B cell (primary cell): ENCODE data around the gene MYL12A. TPM values are rescaled to one million over a fixed set of nuclear protein-coding genes. Genes with fewer than 3 reads are reported as not detected.

Source experiments
- ATAC-seq: fragments of 200-7000 bp; cut with Tn5 transposase; one replicate; pipeline ENCODE4 v1.10.0; 2021; ENCODE audit warnings: low read depth, mild to moderate bottlenecking, moderate number of reproducible peaks, moderate library complexity
- CTCF ChIA-PET: fragments of 350-600 bp; sonication (Branson Sonifier 250); formaldehyde crosslinking; loops from one replicate; lab custom pipeline; 2021; ENCODE audit warnings: antibody characterized with exemption, inconsistent platforms; lab: Charles Lee
- POLR2A ChIA-PET: fragments of 350-600 bp; sonication (Branson Sonifier 250); formaldehyde crosslinking; loops from one replicate; lab custom pipeline; 2021; ENCODE audit warnings: antibody characterized with exemption; lab: Charles Lee
- DNase-seq: peaks from one replicate; pipeline ENCODE4 v3.0.0; 2013
- H2AFZ ChIP-seq: 2 replicates; pipeline ENCODE4 v1.6.1; 2012; ENCODE audit warnings: mild to moderate bottlenecking, low read depth, low read length; ENCODE audit not compliant: insufficient read depth, poor library complexity, severe bottlenecking
- H3K27ac ChIP-seq, 2 donors: 1 replicate in 1 of 2; 2 replicates in 1 of 2; pipeline ENCODE4 v1.5.1; 2012 to 2013; ENCODE audit warnings: low read length in 2 of 2, mild to moderate bottlenecking in 2 of 2, moderate library complexity in 1 of 2
- H3K27me3 ChIP-seq, 4 experiments: fragments of 200-600 bp in 1 of 4; sonication (generic) in 1 of 4; replicated peaks in 1 of 4; 1 replicate in 2 of 4; 2 replicates in 2 of 4; pipeline versions ENCODE4 v1.6.1 to v1.7.0; 2013 to 2016; ENCODE audit warnings: low read length in 3 of 4, mild to moderate bottlenecking in 2 of 4, mixed read lengths in 1 of 4, moderate library complexity in 1 of 4; ENCODE audit not compliant: insufficient read depth in 4 of 4, control insufficient read depth in 3 of 4; ENCODE audit errors: control extremely low read depth in 1 of 4
- H3K36me3 ChIP-seq, 2 experiments: replicated peaks in 1 of 2; 1 replicate in 1 of 2; 2 replicates in 1 of 2; pipeline versions ENCODE4 v1.6.1 to v1.7.1; 2013; ENCODE audit warnings: low read length in 1 of 2; ENCODE audit not compliant: insufficient read depth in 2 of 2, control insufficient read depth in 1 of 2; ENCODE audit errors: control extremely low read depth in 1 of 2, extremely low read depth in 1 of 2
- H3K4me1 ChIP-seq, 2 donors: fragments of 200-600 bp in 1 of 2; sonication (generic) in 1 of 2; 1 replicate in 1 of 2; 2 replicates in 1 of 2; pipeline versions ENCODE4 v1.5.1 to v1.6.1; 2013 to 2017; ENCODE audit warnings: low read length in 2 of 2; ENCODE audit not compliant: control insufficient read depth in 2 of 2, insufficient read depth in 2 of 2
- H3K4me2 ChIP-seq: replicated peaks from 2 replicates; pipeline ENCODE3; 2012; ENCODE audit warnings: mild to moderate bottlenecking, low read depth, low read length; ENCODE audit not compliant: poor library complexity, severe bottlenecking
- H3K4me3 ChIP-seq, 5 experiments: fragments of 200-600 bp in 1 of 5; sonication (generic) in 1 of 5; 1 replicate in 3 of 5; 2 replicates in 2 of 5; pipeline versions ENCODE4 v1.5.1 to v1.7.0; 2011 to 2016; ENCODE audit warnings: low read length in 4 of 5, mild to moderate bottlenecking in 4 of 5, low read depth in 2 of 5, control low read depth in 1 of 5, moderate library complexity in 1 of 5; ENCODE audit not compliant: insufficient read depth in 1 of 5; ENCODE audit errors: control extremely low read depth in 1 of 5, extremely low read depth in 1 of 5
- H3K79me2 ChIP-seq: fragments of 200-600 bp; sonication (generic); one replicate; pipeline ENCODE4 v1.6.0; 2016; ENCODE audit warnings: low read length; ENCODE audit not compliant: control insufficient read depth, insufficient read depth
- H3K9ac ChIP-seq: fragments of 200-600 bp; sonication (generic); 2 replicates; pipeline ENCODE4 v1.6.1; 2017; ENCODE audit warnings: mild to moderate bottlenecking, low read length, moderate library complexity
- H3K9me3 ChIP-seq, 3 donors: one replicate each; pipeline versions ENCODE4 v1.6.1 to v1.7.1; 2013; ENCODE audit warnings: low read length in 2 of 3; ENCODE audit not compliant: control insufficient read depth in 2 of 3, insufficient read depth in 1 of 3; ENCODE audit errors: control extremely low read depth in 1 of 3
- H4K20me1 ChIP-seq: 2 replicates; pipeline ENCODE4 v1.6.0; 2012; ENCODE audit warnings: mild to moderate bottlenecking, low read length; ENCODE audit not compliant: insufficient read depth, control insufficient read depth, poor library complexity, severe bottlenecking
- H3K27ac Mint-ChIP-seq: one replicate; pipeline ENCODE4 v1.8.0; 2021; ENCODE audit warnings: mixed read lengths
- H3K27me3 Mint-ChIP-seq: one replicate; pipeline ENCODE4 v1.8.0; 2021; ENCODE audit warnings: mixed read lengths
- H3K4me1 Mint-ChIP-seq: one replicate; pipeline ENCODE4 v1.8.0; 2021; ENCODE audit warnings: mixed read lengths
- H3K4me3 Mint-ChIP-seq: one replicate; pipeline ENCODE4 v1.8.0; 2021; ENCODE audit warnings: mixed read lengths
- H3K9me3 Mint-ChIP-seq: one replicate; pipeline ENCODE4 v1.8.0; 2022; ENCODE audit warnings: mixed read lengths; ENCODE audit not compliant: insufficient read depth
- EZH2 ChIP-seq: IDR thresholded peaks from 2 replicates; pipeline ENCODE4 v1.6.1; 2012; ENCODE audit warnings: borderline replicate concordance, low read depth, mild to moderate bottlenecking, moderate library complexity, low read length; ENCODE audit not compliant: insufficient read depth, poor library complexity, severe bottlenecking
- WGBS: methylation state at CpG from one replicate; pipeline ENCODE4 v1.1.5; 2013; ENCODE audit warnings: missing lambda C conversion rate; ENCODE audit not compliant: insufficient coverage; 5-methylcytosine and 5-hydroxymethylcytosine counted together
- intact Hi-C: fragments of 100-400 bp; cut with micrococcal nuclease; formaldehyde crosslinking; loops from one replicate; pipeline ENCODE4 v1.10.0; 2022
- polyA plus RNA-seq: library from polyadenylated mRNA; depleted of rRNA; stranded (reverse); fragments of >200 nt; gene quantifications from 2 replicates; pipeline ENCODE4 v1.2.3, GENCODE V29; 2012
- total RNA-seq, 2 donors: library from RNA; stranded (reverse); fragments of 120-200 nt in 1 of 2; gene quantifications; 1 replicate in 1 of 2; 2 replicates in 1 of 2; pipeline versions ENCODE4 v1.2.3 to v1.2.4, GENCODE V29; 2013 to 2022
- TF ChIP-seq, protein P1 (sequence below): fragments of 200-600 bp; IDR thresholded peaks from one replicate; pipeline ENCODE4 v1.8.0; 2022; ENCODE audit warnings: antibody characterized with exemption, mild to moderate bottlenecking

The MYL12A gene
- total and polyA plus RNA-seq, 2 donors (not counting 1 experiment from before 2014, with no cell fraction given): 276 to 281 TPM

DNA sequence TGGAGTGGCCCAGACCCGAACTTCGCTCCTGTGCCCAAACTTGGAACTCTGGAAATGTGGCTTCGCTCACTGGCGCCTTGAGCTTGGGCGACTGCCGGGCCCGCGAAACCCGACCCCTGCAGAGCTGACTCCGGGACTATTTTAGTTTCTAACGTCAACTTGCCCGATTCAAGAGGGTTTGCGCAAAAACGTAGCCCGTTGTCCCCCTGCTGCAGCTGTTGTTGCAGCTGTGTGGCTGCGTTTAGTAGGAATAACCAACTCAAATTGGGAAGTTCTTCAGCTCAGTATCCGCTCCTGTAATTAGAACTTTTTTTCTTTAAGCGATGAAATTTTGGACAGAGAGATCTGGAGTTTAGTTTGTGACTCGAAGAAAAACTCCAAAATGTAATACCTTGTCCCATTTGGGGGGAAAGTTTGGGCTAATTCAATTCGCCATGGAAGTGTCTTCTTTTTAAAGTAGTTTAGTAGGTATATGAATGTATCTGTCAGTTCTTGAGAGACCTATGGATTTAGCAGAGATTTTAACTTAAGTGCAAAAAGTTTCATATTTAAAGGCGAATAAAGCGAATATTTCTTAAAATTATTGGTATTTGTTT lies 559 bp downstream of the MYL12A start:
- H3K9me3 ChIP-seq: no peaks in the 10 kb centered on the region
- DNase-seq (no peak), ATAC-seq (peak; percentile 0)
- Mint-ChIP-seq H3K4me1 (peaks cover 56% of the 10 kb centered on the region), H3K4me3 (peak overlapping the region; percentile 91), H3K27me3 (no peaks in the 10 kb centered on the region), H3K27ac (peak overlapping the region; percentile 97), H3K9me3 (no peaks in the 10 kb centered on the region)
- peak overlapping the region; percentile 84 for H3K9ac ChIP-seq
- H3K4me1 ChIP-seq: peaks cover 47 to 49% of the 10 kb centered on the region in 2 donors
- peaks cover 8% of the 10 kb centered on the region for H4K20me1 ChIP-seq
- peaks cover 0 to 14% of the 10 kb centered on the region in 2 experiments for H3K36me3 ChIP-seq
- peak overlapping the region; percentile 89 to 94 for H3K27ac ChIP-seq
- peak overlapping the region; percentile 84 for H3K4me2 ChIP-seq
- no peaks in the 10 kb centered on the region for H3K27me3 ChIP-seq
- intact Hi-C loops: loop anchor here (5.0 kb wide), 1 partner anchor 611 kb away; no protein-coding TSS in a partner anchor
- TF ChIP-seq, protein P1, sequence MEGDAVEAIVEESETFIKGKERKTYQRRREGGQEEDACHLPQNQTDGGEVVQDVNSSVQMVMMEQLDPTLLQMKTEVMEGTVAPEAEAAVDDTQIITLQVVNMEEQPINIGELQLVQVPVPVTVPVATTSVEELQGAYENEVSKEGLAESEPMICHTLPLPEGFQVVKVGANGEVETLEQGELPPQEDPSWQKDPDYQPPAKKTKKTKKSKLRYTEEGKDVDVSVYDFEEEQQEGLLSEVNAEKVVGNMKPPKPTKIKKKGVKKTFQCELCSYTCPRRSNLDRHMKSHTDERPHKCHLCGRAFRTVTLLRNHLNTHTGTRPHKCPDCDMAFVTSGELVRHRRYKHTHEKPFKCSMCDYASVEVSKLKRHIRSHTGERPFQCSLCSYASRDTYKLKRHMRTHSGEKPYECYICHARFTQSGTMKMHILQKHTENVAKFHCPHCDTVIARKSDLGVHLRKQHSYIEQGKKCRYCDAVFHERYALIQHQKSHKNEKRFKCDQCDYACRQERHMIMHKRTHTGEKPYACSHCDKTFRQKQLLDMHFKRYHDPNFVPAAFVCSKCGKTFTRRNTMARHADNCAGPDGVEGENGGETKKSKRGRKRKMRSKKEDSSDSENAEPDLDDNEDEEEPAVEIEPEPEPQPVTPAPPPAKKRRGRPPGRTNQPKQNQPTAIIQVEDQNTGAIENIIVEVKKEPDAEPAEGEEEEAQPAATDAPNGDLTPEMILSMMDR: no peak
- no peak for TF ChIP-seq EZH2
- peak overlapping the region; percentile 81 for H2AFZ ChIP-seq
- peak overlapping the region; percentile 91 to 99 (median 96) for H3K4me3 ChIP-seq
- peaks cover 55% of the 10 kb centered on the region for H3K79me2 ChIP-seq
- CTCF ChIA-PET: interaction anchor here (0.7 to 7.5 kb wide), 20 partner anchors 9 to 418 kb away, joined by 3 to 155 read pairs (median 13); partner anchors contain the start of gene MYL12B
- POLR2A ChIA-PET: interaction anchor here (0.5 to 4.2 kb wide), 9 partner anchors 9 to 592 kb away, joined by 3 to 35 read pairs (median 8); partner anchors contain the start of genes MYL12B and SMCHD1
- under 1% methylated on average over 20 of the region's 22 CpGs for WGBS
